Upper lobe of left lung (tissue), 4 donors: ENCODE measurements around the gene MAML1.
A peak's percentile ranks its signal among the peaks of the same experiment; 100 is the strongest.

ENCODE experiments used
- CTCF ChIP-seq, 6 experiments: fragments of 450-650 bp in 4 of 6; fragments of 200-600 bp in 2 of 6; sonication (generic) in 2 of 6; IDR thresholded peaks; one replicate each; pipeline ENCODE4 v1.5.1; 2016 to 2019; ENCODE audit warnings: antibody characterized with exemption in 6 of 6
- EP300 ChIP-seq, 4 donors: sonication (generic); formaldehyde crosslinking; IDR thresholded peaks; one replicate each; pipeline ENCODE4 v1.5.1; 2017; ENCODE audit warnings: antibody characterized with exemption in 4 of 4, control low read depth in 2 of 4
- POLR2A ChIP-seq, 4 donors: fragments of 450-650 bp; IDR thresholded peaks; one replicate each; pipeline ENCODE4 v1.5.1; 2016 to 2017; ENCODE audit warnings: antibody characterized with exemption in 4 of 4, mild to moderate bottlenecking in 2 of 4
- POLR2AphosphoS5 ChIP-seq, 2 donors: sonication (generic); formaldehyde crosslinking; IDR thresholded peaks; one replicate each; pipeline ENCODE4 v1.5.1; 2017; ENCODE audit warnings: antibody characterized with exemption in 2 of 2

GRCh38 chr5:179791881-179792611 lies 59.4 kb downstream of the MAML1 start:
- no peak for TF ChIP-seq POLR2A (IDR thresholded peaks at IDR 0.05)
- TF ChIP-seq POLR2AphosphoS5 (IDR thresholded peaks at IDR 0.05), result peak in 1 of 2 donors; percentile 48
- no peak for TF ChIP-seq EP300 (IDR thresholded peaks at IDR 0.05)
- no peak for TF ChIP-seq CTCF (IDR thresholded peaks at IDR 0.05)
